IMR-90 (cell line): ENCODE data around the gene C1GALT1.

Experiments
- FOS ChIP-seq: fragments of 150-350 bp; IDR thresholded peaks from 2 replicates; pipeline ENCODE4 v1.6.1; 2016; ENCODE audit warnings: low read depth, low read length
- MXI1 ChIP-seq: IDR thresholded peaks from 2 replicates; pipeline ENCODE4 v1.6.1; 2012; ENCODE audit warnings: low read depth, mild to moderate bottlenecking, low read length, moderate library complexity, borderline replicate concordance
- NFE2L2 ChIP-seq: fragments of 150-350 bp; IDR thresholded peaks from 2 replicates; pipeline ENCODE4 v1.6.1; 2016; ENCODE audit warnings: low read depth, mild to moderate bottlenecking, low read length
- POLR2A ChIP-seq: IDR thresholded peaks from 2 replicates; pipeline ENCODE4 v1.6.1; 2012; ENCODE audit warnings: mild to moderate bottlenecking, low read depth, low read length
- TF ChIP-seq, protein P1 (sequence below): conservative IDR thresholded peaks from 2 replicates; pipeline ENCODE4 v1.5.1; 2012; ENCODE audit warnings: mild to moderate bottlenecking, low read depth, low read length, improper control_type of control experiment
- TF ChIP-seq, protein P2 (sequence below): fragments of 150-350 bp; IDR thresholded peaks from 2 replicates; pipeline ENCODE4 v1.6.1; 2017; ENCODE audit warnings: mild to moderate bottlenecking, antibody characterized with exemption, low read length, low read depth

DNA sequence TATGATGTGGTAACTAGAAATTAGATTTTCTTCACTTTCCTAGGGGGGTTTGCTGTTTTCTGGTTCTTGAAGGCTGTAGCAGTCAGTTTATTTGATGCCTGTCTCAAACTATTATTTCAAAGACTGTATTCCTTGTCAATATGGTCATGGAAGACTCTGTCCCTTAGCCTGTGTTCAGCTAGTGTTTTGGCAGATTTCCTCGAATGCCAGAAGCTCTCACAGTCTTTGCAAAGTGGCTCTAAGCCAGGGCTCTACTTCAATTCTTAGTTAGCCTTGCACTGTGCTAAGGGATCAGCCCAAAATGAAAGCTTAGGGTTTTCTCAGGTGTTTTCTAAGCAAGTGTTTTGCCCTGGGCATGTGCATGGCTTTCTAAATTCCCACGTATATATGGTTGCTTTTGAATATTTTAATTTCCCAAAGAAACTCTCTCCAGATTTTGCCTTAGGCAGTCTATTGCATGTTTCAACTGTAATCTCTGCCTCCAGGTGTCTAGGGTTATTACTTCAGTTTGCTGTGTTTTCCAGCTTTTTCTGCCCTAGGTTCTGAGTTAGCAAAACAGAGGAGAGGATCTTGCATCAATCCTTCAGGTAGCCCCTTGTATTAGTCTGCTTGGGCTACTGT is 7.2 kb upstream of the C1GALT1 start:
- TF ChIP-seq, protein P1, sequence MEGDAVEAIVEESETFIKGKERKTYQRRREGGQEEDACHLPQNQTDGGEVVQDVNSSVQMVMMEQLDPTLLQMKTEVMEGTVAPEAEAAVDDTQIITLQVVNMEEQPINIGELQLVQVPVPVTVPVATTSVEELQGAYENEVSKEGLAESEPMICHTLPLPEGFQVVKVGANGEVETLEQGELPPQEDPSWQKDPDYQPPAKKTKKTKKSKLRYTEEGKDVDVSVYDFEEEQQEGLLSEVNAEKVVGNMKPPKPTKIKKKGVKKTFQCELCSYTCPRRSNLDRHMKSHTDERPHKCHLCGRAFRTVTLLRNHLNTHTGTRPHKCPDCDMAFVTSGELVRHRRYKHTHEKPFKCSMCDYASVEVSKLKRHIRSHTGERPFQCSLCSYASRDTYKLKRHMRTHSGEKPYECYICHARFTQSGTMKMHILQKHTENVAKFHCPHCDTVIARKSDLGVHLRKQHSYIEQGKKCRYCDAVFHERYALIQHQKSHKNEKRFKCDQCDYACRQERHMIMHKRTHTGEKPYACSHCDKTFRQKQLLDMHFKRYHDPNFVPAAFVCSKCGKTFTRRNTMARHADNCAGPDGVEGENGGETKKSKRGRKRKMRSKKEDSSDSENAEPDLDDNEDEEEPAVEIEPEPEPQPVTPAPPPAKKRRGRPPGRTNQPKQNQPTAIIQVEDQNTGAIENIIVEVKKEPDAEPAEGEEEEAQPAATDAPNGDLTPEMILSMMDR = no peak
- TF ChIP-seq NFE2L2 = no peak
- TF ChIP-seq POLR2A = no peak
- TF ChIP-seq, protein P2, sequence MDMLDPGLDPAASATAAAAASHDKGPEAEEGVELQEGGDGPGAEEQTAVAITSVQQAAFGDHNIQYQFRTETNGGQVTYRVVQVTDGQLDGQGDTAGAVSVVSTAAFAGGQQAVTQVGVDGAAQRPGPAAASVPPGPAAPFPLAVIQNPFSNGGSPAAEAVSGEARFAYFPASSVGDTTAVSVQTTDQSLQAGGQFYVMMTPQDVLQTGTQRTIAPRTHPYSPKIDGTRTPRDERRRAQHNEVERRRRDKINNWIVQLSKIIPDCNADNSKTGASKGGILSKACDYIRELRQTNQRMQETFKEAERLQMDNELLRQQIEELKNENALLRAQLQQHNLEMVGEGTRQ = no peak
- no peak for TF ChIP-seq MXI1
- no peak for TF ChIP-seq FOS
